B cell (primary cell): ENCODE measurements around the gene HES5.
A peak's percentile ranks its signal among the peaks of the same experiment; 100 is the strongest.

Source experiments
- EZH2 ChIP-seq: IDR thresholded peaks from 2 replicates; pipeline ENCODE4 v1.6.1; 2012; ENCODE audit warnings: borderline replicate concordance, low read depth, mild to moderate bottlenecking, moderate library complexity, low read length; ENCODE audit not compliant: insufficient read depth, poor library complexity, severe bottlenecking
- TF ChIP-seq, protein P1 (sequence below): fragments of 200-600 bp; IDR thresholded peaks from one replicate; pipeline ENCODE4 v1.8.0; 2022; ENCODE audit warnings: antibody characterized with exemption, mild to moderate bottlenecking

GRCh38 chr1:2556277-2556677 is 26.2 kb upstream of the HES5 start, which contains the start of gene TNFRSF14:
- TF ChIP-seq, protein P1, sequence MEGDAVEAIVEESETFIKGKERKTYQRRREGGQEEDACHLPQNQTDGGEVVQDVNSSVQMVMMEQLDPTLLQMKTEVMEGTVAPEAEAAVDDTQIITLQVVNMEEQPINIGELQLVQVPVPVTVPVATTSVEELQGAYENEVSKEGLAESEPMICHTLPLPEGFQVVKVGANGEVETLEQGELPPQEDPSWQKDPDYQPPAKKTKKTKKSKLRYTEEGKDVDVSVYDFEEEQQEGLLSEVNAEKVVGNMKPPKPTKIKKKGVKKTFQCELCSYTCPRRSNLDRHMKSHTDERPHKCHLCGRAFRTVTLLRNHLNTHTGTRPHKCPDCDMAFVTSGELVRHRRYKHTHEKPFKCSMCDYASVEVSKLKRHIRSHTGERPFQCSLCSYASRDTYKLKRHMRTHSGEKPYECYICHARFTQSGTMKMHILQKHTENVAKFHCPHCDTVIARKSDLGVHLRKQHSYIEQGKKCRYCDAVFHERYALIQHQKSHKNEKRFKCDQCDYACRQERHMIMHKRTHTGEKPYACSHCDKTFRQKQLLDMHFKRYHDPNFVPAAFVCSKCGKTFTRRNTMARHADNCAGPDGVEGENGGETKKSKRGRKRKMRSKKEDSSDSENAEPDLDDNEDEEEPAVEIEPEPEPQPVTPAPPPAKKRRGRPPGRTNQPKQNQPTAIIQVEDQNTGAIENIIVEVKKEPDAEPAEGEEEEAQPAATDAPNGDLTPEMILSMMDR: peak; percentile 36
- no peak for TF ChIP-seq EZH2
